GM12878 (cell line): ENCODE measurements around the gene DENND4C. TPM values are rescaled to one million over a fixed set of nuclear protein-coding genes. Genes with fewer than 3 reads are reported as not detected.

Experiments
- ATAC-seq: fragments of 200-7000 bp; cut with Tn5 transposase; 3 replicates; pipeline ENCODE4 v1.9.1; 2020; ENCODE audit warnings: mild to moderate bottlenecking, moderate library complexity
- BruUV-seq: library from RNA; stranded (reverse); fragments of 400-500 nt; replicated peaks from 2 replicates; lab custom pipeline; 2021; lab: Mats Ljungman, UMichigan
- CTCF ChIA-PET: fragments of 300-600 bp; sonication (Branson Sonifier 250); formaldehyde crosslinking; extraction: SDS; loops from one replicate; lab custom pipeline; 2021; ENCODE audit warnings: inconsistent platforms; lab: Yijun Ruan, JAX
- POLR2A ChIA-PET: fragments of 350-600 bp; formaldehyde crosslinking; extraction: SDS; loops from one replicate; lab custom pipeline; 2021; ENCODE audit warnings: inconsistent platforms; lab: Charles Lee
- RAD21 ChIA-PET: fragments of 300-600 bp; sonication (Branson Sonifier 250); formaldehyde crosslinking; loops from one replicate; lab custom pipeline; 2023; ENCODE audit warnings: antibody characterized with exemption; ENCODE audit not compliant: unreplicated experiment; lab: Charles Lee
- SMC1A ChIA-PET: fragments of 300-600 bp; sonication (Branson Sonifier 250); formaldehyde crosslinking; loops from one replicate; lab custom pipeline; 2023; ENCODE audit not compliant: unreplicated experiment, uncharacterized antibody; lab: Charles Lee
- DNase-seq: peaks from one replicate; pipeline ENCODE4 v3.0.0-alpha.2; 2011; ENCODE audit warnings: low read depth, low spot score
- FAIRE-seq: peaks from 3 replicates; lab custom pipeline; 2011; peaks lifted over from hg19 to GRCh38; lab: Jason Lieb, UNC
- H2AFZ ChIP-seq: 2 replicates; pipeline ENCODE4 v1.6.0; 2011; ENCODE audit warnings: low read depth, low read length, control low read depth; ENCODE audit not compliant: control insufficient read depth
- H3K27ac ChIP-seq: 2 replicates; pipeline ENCODE4 v1.5.1; 2011; ENCODE audit warnings: control low read depth; ENCODE audit not compliant: control insufficient read depth, insufficient read depth
- H3K27me3 ChIP-seq, 2 experiments: replicated peaks in 1 of 2; 2 replicates each; pipeline versions ENCODE4 v1.6.0 to v1.6.1; 2011; ENCODE audit warnings: low read length in 1 of 2; ENCODE audit not compliant: control insufficient read depth in 2 of 2, insufficient read depth in 2 of 2
- H3K36me3 ChIP-seq, 2 experiments: 2 replicates each; pipeline ENCODE4 v1.5.1; 2011; ENCODE audit warnings: low read length in 1 of 2; ENCODE audit not compliant: control insufficient read depth in 2 of 2, insufficient read depth in 2 of 2
- H3K4me1 ChIP-seq: 2 replicates; pipeline ENCODE4 v1.6.1; 2011; ENCODE audit warnings: mild to moderate bottlenecking, low read length, moderate library complexity, mixed read lengths; ENCODE audit not compliant: control insufficient read depth, insufficient read depth
- H3K4me2 ChIP-seq: 2 replicates; pipeline ENCODE4 v1.6.0; 2011; ENCODE audit warnings: control low read depth; ENCODE audit not compliant: control insufficient read depth, insufficient read depth
- H3K4me3 ChIP-seq: fragments of 200-600 bp; sonication (generic); 2 replicates; pipeline ENCODE4 v1.5.1; 2016
- H3K79me2 ChIP-seq: 2 replicates; pipeline ENCODE4 v1.6.0; 2011; ENCODE audit warnings: low read length; ENCODE audit not compliant: control insufficient read depth, insufficient read depth
- H3K9ac ChIP-seq: 2 replicates; pipeline ENCODE4 v1.8.0; 2011; ENCODE audit warnings: low read length, control low read depth, mixed read lengths; ENCODE audit not compliant: control insufficient read depth, insufficient read depth
- H3K9me3 ChIP-seq: replicated peaks from 3 replicates; pipeline ENCODE4 v1.5.1; 2011; ENCODE audit warnings: mild to moderate bottlenecking, low read length; ENCODE audit not compliant: control insufficient read depth, insufficient read depth
- H4K20me1 ChIP-seq: 2 replicates; pipeline ENCODE4 v1.6.0; 2011; ENCODE audit not compliant: control insufficient read depth, insufficient read depth
- BACH1 ChIP-seq: fragments of 450-650 bp; IDR thresholded peaks from 2 replicates; pipeline ENCODE4 v1.6.1; 2017; ENCODE audit warnings: mild to moderate bottlenecking, borderline replicate concordance
- BRCA1 ChIP-seq: IDR thresholded peaks from 2 replicates; pipeline ENCODE4 v1.6.1; 2011; ENCODE audit warnings: low read depth, low read length, improper control_type of control experiment
- CHD4 ChIP-seq: fragments of 200-600 bp; sonication (generic); IDR thresholded peaks from 2 replicates; pipeline ENCODE4 v1.6.1; 2016; ENCODE audit warnings: mild to moderate bottlenecking
- CUX1 ChIP-seq: IDR thresholded peaks from 2 replicates; pipeline ENCODE4 v1.6.1; 2012; ENCODE audit warnings: improper control_type of control experiment, low read depth, low read length; ENCODE audit not compliant: insufficient replicate concordance
- ELK1 ChIP-seq: IDR thresholded peaks from 2 replicates; pipeline ENCODE4 v1.6.1; 2012; ENCODE audit warnings: low read depth, low read length, improper control_type of control experiment
- FOS ChIP-seq: IDR thresholded peaks from 3 replicates; pipeline ENCODE4 v1.6.1; 2011; ENCODE audit warnings: borderline replicate concordance; ENCODE audit not compliant: insufficient read length; ENCODE audit errors: extremely low read depth
- IKZF2 ChIP-seq, 2 experiments: fragments of 450-650 bp; IDR thresholded peaks; 2 replicates each; pipeline ENCODE4 v1.6.1; 2017; ENCODE audit warnings: mild to moderate bottlenecking in 2 of 2, moderate library complexity in 2 of 2
- MEF2A ChIP-seq: IDR thresholded peaks from 2 replicates; pipeline ENCODE4 v1.6.1; 2011; ENCODE audit warnings: low read depth, mild to moderate bottlenecking, low read length, moderate library complexity; ENCODE audit not compliant: insufficient read depth
- PML ChIP-seq: IDR thresholded peaks from 2 replicates; pipeline ENCODE4 v1.6.1; 2012; ENCODE audit warnings: low read length, inconsistent platforms
- RAD51 ChIP-seq: fragments of 450-650 bp; IDR thresholded peaks from 2 replicates; pipeline ENCODE4 v1.6.1; 2016; ENCODE audit warnings: moderate library complexity, mild to moderate bottlenecking, inconsistent platforms
- SIX5 ChIP-seq: IDR thresholded peaks from 2 replicates; pipeline ENCODE4 v1.6.1; 2011; ENCODE audit warnings: mild to moderate bottlenecking, low read depth, low read length, moderate library complexity; ENCODE audit not compliant: severe bottlenecking
- SMARCA5 ChIP-seq: fragments of 450-650 bp; IDR thresholded peaks from 2 replicates; pipeline ENCODE4 v1.6.1; 2017; ENCODE audit warnings: mild to moderate bottlenecking
- STAT1 ChIP-seq: fragments of 450-650 bp; conservative IDR thresholded peaks from 2 replicates; pipeline ENCODE4 v1.6.1; 2014; ENCODE audit warnings: antibody characterized with exemption, mild to moderate bottlenecking
- STAT3 ChIP-seq: IDR thresholded peaks from 2 replicates; pipeline ENCODE4 v1.6.1; 2011; ENCODE audit warnings: low read depth, low read length, improper control_type of control experiment
- SUZ12 ChIP-seq: fragments of 200-600 bp; sonication (generic); IDR thresholded peaks from one replicate; pipeline ENCODE4 v1.6.1; 2018; ENCODE audit warnings: antibody characterized with exemption, mild to moderate bottlenecking; ENCODE audit not compliant: unreplicated experiment
- ZNF687 ChIP-seq: fragments of 450-650 bp; IDR thresholded peaks from 2 replicates; pipeline ENCODE4 v1.6.1; 2017; ENCODE audit warnings: mild to moderate bottlenecking, moderate library complexity
- ZZZ3 ChIP-seq: IDR thresholded peaks from 2 replicates; pipeline ENCODE4 v1.6.1; 2011; ENCODE audit warnings: low read depth; ENCODE audit not compliant: control insufficient read depth, insufficient read length
- WGBS: methylation state at CpG from one replicate; pipeline ENCODE4 v1.1.6; 2016; ENCODE audit warnings: low lambda C conversion rate; ENCODE audit not compliant: insufficient replicate concordance, insufficient coverage; ENCODE audit errors: missing lambda C conversion rate; 5-methylcytosine and 5-hydroxymethylcytosine counted together
- in situ Hi-C: fragments of 300-500 bp; cut with MboI; formaldehyde crosslinking; loops from 9 replicates; pipeline ENCODE4 v1.14.3; 2018; ENCODE audit warnings: mixed read lengths
- intact Hi-C: fragments of 100-400 bp; cut with micrococcal nuclease; formaldehyde crosslinking; loops from one replicate; pipeline ENCODE4 v1.14.2; 2022; ENCODE audit not compliant: unreplicated experiment
- polyA plus RNA-seq, 11 experiments: library from polyadenylated mRNA; depleted of rRNA in 4 of 11; unstranded in 6 of 11; stranded (reverse) in 5 of 11; fragments of >200 nt; fragmentation: Nextera tagmentation in 4 of 11; fragmentation: Illumina TruSeq in 1 of 11; extraction: Ambion mirVana in 4 of 11; extraction: Trizol in 1 of 11; gene quantifications; 1 replicate in 1 of 11; 2 replicates in 10 of 11; pipeline versions ENCODE4 v1.2.1 to v1.2.3, GENCODE V29; 2011 to 2016; ENCODE audit warnings: inconsistent platforms in 2 of 11, missing spikeins in 2 of 11, low read depth in 1 of 11
- total RNA-seq, 4 experiments: library from RNA; depleted of rRNA in 3 of 4; stranded (reverse); fragments of >200 nt in 3 of 4; fragmentation: Illumina TruSeq in 1 of 4; extraction: Trizol in 1 of 4; gene quantifications; 2 replicates each; pipeline versions ENCODE4 v1.2.1 to v1.2.3, GENCODE V29; 2013 to 2021

DENND4C gene
- total and polyA plus RNA-seq, 10 of the 15 experiments (the other 5 are each of a cell fraction or from before 2014, with no cell fraction given): 8.2 to 49.3 (median 24.7) TPM

GRCh38 chr9:19342947-19343346 is 112.5 kb downstream of the DENND4C start:
- no TSS peak for BruUV-seq
- DNase-seq (no peak), FAIRE-seq (no peak), ATAC-seq (no peak)
- Histone ChIP-seq H3K79me2 (no peaks in the 10 kb centered on the region), H3K27ac (no peak overlapping the region), H3K9me3 (no peaks in the 10 kb centered on the region), H3K36me3 (peaks cover 4 to 9% of the 10 kb centered on the region in 2 experiments), H4K20me1 (no peaks in the 10 kb centered on the region), H3K27me3 (no peaks in the 10 kb centered on the region), H3K4me3 (no peak overlapping the region), H3K9ac (no peak overlapping the region), H3K4me1 (no peaks in the 10 kb centered on the region), H3K4me2 (no peak overlapping the region), H2AFZ (no peak overlapping the region)
- in situ Hi-C loops (no loop called here), intact Hi-C loops (no loop called here)
- ChIA-PET CTCF (no interaction called here), SMC1A (no interaction called here), RAD21 (no interaction called here), POLR2A (no interaction called here)
- 98% methylated on average over 2 of the region's 2 CpGs for WGBS
- no peak for TF ChIP-seq BRCA1
- TF ChIP-seq SUZ12: no peak
- TF ChIP-seq STAT3: no peak
- no peak for TF ChIP-seq ZNF687
- TF ChIP-seq SMARCA5: no peak
- TF ChIP-seq SIX5: no peak
- no peak for TF ChIP-seq RAD51
- no peak for TF ChIP-seq CUX1
- TF ChIP-seq ZZZ3: no peak
- TF ChIP-seq ELK1: no peak
- TF ChIP-seq PML: no peak
- no peak for TF ChIP-seq BACH1
- no peak for TF ChIP-seq FOS
- TF ChIP-seq CHD4: no peak
- no peak for TF ChIP-seq IKZF2 (IDR thresholded peaks at IDR 0.05)
- TF ChIP-seq STAT1: no peak
- no peak for TF ChIP-seq MEF2A
